CD4-positive, alpha-beta T cell treated with Interferon alpha-2 for 1 hour (primary cell): Measurements from ENCODE around the gene PERM1.

Source experiments
- DNase-seq, 2 donors: peaks; one replicate each; pipeline ENCODE4 v3.0.0-alpha.2; 2020 to 2022

PERM1 gene

DNA sequence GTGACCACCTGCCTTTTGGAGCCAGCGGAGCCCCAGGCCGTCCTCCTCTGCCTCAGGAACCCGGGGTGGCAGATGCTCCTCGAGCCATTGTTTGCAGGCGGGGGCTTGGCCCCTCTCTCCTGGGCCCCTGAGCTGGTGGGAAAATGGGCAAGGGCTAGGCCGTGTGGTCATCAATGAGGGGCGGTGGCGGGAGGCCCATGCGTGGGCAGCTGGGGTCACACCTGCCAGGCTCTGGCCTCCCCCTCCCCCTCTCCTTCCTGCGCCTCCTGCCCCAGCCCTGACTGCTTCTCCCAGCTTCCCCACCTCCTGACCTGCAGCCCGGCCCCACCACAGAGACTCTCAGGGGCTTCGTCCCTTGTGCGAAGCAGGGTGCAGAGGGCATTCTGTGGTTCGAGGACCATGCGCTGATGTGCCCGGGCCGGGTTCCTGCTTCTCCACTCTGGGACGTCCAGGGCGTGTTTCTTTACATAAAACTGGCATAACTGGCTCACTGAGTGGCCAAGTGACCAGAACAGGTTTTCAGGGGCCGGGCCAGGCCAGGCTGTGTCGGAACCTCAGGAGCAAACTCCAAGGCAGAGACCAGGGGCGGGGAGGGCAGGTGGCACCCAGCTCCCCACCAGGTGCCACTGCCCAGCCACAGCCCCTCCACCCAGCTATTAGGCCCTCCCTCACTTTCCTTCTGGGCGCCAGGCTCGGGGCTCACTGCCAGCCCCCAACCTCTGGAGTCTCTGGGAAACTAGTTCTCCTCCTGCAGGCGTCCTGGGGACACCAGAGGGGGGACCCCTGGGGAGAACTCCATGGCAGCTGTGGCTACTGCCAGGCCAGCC lies 48.9 kb downstream of the PERM1 start:
- DNase-seq, result no peak

- DNase-seq, result no peak
Observed at GRCh38 chr1:932173-932510, 49.8 kb downstream of the PERM1 start.

DNA sequence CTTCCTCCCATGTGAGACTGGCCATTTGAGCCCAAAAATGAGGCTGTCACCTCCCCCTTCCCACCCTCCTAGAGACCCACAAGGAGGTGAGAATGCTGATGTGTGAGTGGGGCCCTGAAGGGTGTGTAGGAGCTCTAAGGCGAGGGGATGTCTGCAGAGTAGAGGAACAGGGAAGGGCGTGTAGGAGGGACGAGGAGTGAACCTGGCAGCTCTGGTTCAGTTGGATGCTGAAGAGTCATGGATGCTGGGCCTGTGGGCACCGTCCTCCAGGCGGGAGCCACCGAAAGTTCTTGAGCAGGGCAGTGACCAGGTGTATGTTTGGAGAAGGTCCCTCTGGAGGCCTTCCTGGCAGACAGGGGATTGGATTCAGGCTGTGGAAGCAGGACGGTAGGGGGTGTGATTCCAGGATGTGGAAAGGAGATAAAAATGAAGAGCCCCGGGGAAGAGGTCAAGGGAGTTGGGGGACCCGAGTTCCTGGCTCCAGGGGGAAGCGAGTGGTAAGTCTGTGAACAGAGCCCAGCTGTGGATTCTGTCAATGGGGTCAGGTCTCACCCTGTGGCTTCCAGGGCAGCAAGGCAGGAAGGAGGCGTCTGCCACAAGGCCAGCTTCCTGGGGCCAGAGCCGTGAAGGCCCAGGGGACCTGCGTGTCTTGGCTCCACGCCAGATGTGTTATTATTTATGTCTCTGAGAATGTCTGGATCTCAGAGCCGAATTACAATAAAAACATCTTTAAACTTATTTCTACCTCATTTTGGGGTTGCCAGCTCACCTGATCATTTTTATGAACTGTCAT lies 50.3 kb downstream of the PERM1 start:
- no peak for DNase-seq

DNA sequence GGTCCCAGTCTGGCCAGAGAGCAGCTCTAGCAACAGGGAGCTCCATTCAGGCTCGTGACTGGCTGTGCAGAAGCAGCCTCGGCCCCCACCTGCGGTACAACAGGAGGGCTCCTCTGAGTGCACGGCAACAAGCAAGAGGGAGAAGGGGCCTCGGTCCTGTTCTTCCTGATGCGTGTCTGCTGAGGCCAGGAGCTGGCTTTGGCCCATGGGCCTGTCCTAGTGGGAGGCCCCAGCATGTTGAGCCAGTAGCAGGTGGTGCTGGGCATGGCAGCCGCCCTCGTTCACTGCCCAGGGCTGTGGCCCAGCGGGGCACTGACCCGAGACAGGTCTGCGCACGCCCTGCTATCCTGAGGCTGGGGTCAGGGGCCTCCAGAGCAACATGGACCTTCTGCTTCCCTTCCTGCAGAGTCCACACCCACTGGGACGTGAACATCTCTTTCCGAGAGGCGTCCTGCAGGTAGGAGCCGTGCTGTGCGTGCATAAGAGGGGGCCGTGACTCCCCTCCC lies 51.2 kb downstream of the PERM1 start:
- no peak for DNase-seq

DNA sequence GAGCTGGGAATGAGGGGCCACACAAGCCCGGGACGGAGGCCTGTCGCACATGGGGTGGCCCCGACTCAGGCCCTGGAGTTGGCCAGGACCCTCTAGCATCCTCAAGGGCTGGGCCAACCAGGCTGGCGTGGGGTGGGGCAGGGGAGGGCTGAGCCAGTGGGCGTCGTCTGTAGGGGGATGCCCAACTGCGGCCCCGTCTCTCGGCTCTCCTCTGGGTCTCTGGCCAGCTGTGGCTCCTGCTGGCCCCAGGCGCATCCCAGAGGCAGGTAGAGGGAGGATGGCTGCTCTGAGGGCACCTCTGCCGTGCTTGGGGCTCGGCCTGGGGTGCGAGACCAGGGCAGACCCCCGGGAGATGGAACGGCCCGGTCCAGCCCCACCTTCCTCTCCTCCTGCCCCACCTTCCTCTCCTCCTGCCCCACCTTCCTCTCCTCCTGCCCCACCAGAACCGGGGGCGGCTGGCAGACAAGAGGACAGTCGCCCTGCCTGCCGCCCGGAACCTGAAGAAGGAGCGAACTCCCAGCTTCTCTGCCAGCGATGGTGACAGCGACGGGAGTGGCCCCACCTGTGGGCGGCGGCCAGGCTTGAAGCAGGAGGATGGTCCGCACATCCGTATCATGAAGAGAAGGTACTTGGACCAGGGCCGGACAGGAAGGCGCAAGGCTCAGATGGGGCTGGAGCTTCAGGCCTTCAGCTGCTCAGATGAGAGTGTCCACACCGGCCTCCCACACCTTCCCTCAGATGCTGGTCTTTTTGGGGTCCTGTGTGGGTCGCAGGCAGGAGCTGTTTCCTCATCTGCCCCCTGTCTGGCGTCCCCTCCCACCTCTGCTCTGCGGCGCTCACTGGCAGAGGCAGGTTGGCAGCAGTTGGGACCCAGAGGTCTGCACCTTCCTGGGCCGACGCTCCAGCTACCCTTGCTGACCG lies 51.9 kb downstream of the PERM1 start:
- DNase-seq, result no peak

DNA sequence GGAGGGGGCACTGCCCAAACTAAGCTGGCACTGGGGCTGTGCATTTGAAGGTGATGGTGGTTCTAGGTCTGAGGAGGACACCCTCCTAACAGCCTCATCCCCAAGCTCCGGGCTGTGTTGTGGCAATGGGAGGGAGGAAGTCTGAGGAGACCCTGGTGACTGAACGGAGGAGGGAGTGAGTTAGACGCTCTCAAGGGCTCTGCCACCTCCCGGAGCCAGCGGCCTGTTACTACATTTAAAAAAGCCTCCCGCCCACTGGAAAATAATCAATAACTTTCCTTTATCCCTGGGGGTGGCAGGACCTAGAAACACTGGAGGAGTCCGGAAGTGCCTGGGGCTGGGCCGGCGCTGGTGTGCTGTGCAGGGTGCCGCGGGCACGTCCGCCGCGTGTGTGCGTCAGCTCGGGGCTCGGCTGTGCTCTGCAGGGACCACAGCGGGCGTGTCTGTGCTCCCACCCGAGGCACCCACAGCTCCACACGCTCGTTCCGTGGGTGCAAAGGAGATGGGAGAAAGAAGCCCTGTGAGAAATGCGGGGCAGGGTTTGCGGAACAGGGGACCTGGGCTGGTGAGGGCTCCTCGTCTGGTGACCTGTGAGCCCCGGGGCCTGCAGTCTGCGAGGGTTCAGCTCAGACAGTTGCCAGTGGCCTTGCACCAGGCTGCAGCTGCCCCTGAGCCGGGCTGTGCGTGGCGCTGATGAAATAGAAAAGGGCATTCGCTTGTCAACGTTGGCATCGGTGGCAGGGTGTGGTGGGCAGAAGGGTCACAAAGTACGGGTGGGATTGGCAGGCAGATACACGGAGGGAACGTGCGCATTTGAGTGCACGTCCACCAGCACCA lies 52.9 kb downstream of the PERM1 start:
- no peak for DNase-seq

- no peak for DNase-seq
Observed at GRCh38 chr1:927748-928147, 54.1 kb downstream of the PERM1 start.

- DNase-seq, result no peak
Observed at GRCh38 chr1:927234-927633, 54.7 kb downstream of the PERM1 start.

GRCh38 chr1:925561-926421 lies 56.1 kb downstream of the PERM1 start:
- DNase-seq, result no peak
